GM18499 (cell line): ENCODE results near the gene DNTTIP2.
"Not testable (repeated sequence)": the region's sequence is repeated elsewhere in the genome, so short reads cannot be mapped to it uniquely, and the experiment has no call there.

Source experiments
- ATAC-seq: cut with Tn5 transposase; IDR thresholded peaks from one replicate; pipeline ENCODE4 v1.9.1; 2021; ENCODE audit warnings: moderate number of reproducible peaks; ENCODE audit not compliant: insufficient read depth, unreplicated experiment

The DNTTIP2 gene, protein sequence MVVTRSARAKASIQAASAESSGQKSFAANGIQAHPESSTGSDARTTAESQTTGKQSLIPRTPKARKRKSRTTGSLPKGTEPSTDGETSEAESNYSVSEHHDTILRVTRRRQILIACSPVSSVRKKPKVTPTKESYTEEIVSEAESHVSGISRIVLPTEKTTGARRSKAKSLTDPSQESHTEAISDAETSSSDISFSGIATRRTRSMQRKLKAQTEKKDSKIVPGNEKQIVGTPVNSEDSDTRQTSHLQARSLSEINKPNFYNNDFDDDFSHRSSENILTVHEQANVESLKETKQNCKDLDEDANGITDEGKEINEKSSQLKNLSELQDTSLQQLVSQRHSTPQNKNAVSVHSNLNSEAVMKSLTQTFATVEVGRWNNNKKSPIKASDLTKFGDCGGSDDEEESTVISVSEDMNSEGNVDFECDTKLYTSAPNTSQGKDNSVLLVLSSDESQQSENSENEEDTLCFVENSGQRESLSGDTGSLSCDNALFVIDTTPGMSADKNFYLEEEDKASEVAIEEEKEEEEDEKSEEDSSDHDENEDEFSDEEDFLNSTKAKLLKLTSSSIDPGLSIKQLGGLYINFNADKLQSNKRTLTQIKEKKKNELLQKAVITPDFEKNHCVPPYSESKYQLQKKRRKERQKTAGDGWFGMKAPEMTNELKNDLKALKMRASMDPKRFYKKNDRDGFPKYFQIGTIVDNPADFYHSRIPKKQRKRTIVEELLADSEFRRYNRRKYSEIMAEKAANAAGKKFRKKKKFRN

DNA sequence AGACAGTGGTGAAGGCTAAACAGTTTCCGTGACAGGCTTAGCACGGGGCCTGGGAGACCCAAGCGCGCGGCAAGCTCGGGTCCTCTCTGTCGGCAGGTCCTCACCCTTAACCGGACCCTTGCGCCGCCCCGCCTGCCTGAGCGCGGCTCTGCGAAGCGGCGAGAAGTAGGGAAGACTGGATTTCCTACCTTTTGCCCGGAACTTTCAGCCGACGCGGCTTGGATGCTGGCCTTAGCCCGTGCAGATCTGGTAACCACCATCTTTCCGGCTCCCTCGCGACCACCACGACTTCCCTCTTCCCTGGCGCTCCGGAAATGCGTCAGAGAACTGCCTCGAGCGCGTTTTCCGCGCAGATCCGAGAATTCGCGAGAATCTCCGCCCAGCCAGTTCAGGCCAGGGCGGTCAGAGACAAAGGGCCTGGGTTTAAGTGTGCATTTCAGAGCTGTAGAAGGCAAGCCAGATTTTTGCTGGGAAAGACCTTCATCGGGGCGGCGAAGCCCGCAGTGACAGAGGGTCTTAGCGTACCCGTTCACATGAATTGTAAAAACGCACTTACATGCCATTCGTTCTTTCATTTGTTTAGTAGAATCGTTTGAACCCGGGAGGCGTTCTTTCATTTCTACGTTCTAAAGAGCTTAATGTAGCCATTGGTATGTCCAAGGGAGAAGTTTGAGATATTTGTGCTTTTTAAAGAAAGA, at the start of gene DNTTIP2:
TSS of gene DNTTIP2 (minus strand) at position 318 of the 698 bp plus-strand sequence. CDS start at position 260, 58 bp downstream.
- peak; percentile 81 for ATAC-seq

DNA sequence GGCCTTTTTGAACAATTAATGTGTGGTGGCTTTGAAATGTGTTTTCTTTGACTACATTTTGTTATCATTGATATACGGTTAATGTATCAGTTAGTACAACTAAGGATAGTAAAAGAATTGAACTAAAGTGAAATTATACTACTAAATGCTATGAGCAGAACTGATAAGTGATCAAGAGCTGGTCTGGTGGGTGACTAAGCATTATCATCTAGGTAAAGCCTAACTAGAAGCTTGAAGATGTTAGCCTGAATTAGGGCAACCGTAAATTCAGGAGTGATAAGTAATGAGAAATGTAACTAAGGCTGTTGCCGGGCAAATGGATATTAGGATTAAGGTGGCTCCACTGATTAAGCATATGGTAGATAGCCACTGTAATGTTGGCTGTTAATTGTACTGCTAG, 46.2 kb upstream of the DNTTIP2 start:
- no peak for ATAC-seq

DNA sequence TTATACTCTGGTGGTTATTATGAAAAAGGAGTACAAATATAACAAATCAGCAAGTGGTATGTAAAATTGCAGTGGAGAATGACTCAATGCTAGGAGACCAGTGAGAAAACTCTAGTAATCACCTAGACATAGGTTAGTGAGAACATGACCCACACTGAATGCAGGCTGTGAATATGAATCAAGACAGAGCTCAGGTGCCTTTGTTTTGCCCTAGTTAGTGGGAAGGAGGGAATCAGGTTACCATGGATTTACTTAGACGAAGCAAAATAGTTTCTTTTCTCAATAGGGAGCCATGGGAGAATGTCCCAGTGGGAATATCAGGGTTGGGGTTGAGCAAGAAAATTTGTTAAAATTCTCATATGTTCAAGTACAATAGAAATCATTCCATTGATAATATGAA, 40.8 kb upstream of the DNTTIP2 start:
- no peak for ATAC-seq

DNA sequence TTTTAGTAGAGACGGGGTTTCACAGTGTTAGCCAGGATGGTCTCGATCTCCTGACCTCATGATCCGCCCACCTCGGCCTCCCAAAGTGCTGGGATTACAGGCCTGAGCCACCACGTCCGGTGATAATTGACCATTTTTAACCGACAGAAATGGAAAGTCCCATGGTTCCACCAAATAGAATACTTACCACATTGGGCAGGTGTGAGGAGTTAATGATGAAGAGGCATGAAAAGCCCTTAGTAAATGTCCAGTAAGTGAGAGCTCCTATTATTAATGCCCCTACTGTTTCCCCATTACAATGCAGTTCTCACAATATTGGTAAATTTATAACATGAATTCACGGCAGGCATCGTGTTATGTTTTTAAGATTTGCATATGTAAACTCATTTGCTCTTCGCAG, 38.3 kb upstream of the DNTTIP2 start:
- ATAC-seq = no peak

DNA sequence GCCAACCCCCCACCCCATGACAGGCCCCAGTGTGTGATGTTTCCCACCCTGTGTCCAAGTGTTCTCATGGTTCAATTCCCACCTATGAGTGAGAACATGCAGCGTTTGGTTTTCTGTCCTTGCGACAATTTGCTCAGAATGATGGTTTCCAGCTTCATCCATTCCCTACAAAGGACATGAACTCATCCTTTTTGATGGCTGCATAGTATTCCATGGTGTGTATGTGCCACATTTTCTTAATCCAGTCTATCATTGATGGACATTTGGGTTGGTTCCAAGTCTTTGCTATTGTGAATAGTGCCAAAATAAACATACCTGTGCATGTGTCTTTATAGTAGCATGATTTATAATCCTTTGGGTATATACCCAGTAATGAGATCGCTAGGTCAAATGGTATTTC, 31.9 kb upstream of the DNTTIP2 start:
- ATAC-seq = not testable (repeated sequence)

DNA sequence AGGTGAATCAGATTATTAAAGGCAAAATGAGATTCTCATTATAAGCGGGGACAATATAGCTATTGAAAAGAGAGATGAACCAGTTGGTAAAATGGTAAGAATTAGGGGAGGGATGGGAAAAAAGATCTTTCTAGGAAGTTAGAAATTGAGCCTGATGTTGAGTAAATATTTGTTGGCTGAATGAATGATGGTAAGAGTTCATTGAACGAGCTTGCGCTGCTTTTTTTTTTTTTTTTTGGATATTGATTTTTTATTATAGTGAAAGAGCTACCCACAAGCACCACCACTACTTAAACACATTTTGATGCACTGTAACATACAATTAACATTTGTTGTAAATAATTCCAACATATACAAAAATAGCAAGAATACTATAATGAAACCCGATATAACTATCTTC, 31.3 kb upstream of the DNTTIP2 start:
- no peak for ATAC-seq

DNA sequence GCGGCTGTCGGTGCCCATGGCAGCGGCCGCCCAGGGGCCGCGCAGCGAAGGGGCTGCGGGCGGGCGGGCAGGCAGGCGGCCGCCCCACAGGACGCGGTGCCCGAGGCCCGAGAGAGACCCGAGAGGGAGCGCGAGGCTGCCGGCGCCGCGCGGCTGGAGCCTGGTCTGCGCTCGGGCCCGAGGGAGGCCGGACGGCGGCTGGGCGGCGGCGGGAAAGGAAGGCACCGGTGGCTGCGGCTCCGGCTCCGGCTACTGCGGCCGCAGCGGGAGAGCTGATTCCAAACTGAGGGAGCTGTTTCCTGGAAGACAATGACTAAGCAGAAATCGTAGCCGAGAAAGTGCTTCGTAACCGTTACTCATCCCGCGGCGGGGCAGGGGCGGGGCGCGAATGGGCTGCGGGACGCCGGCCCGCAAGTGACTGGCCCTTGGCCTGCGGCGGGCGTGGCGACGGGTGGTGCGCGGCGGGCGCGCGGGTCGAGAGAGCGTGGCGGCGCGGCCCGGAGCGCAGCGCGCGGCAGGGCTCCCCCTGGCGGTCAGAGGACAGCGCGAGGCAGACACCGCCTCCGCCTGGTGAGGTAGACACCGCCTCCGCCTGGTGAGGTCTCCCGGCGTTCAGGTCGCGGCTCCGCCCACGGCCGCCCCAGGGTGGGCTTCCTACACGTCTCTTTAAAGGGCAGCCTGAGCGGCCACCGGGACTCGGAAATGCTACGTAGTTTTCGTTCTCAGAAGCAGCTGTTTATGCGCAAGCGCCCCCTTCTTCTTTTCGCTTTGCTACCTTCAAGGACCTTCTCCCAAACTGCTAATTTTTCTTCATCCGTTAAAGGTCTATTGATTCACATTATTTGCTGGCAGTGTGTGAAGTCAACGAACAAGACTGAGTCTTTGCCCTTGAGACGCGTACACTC, 30.4 kb upstream of the DNTTIP2 start, which contains the start of gene GCLM:
TSS of gene GCLM (minus strand) at position 285 of the 905 bp plus-strand sequence. CDS start at position 18, 267 bp downstream.
- ATAC-seq = peak; percentile 89

DNA sequence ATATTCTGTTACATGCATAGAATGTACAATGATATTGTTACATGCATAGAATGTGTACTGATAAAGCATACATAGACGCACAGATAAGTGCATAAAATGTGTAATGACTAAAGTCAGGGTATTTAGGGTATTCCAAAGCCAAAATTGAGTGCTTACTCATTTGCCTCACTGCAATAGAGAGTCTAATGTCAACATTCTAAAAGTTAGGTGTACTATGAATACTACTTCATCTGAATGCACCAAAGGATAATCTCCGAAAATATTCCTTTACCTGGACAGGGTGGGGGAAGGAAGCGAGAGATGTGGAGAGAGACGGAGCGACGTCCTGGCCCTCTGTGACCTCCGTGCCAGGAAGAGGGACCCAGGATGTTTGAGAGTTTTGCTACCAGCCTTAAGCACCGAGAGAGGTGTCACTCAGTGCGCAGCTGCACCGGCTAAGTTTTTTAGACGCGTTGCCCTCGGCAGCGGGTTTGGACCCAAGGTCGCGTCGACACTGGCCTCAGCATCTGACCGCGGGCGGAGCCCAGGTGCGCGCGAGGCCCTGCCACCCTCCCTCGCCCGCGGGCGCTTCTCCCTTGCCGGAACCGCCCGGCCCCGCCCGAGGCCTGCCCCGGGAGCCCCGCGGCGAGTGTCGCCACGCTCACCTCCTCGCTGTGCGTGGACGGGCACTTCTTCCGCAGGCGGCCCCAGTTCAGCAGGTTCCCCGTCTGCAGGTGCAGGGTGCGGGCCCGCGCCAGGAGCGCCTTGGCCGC, 29.6 kb upstream of the DNTTIP2 start:
- ATAC-seq = peak; percentile 27

DNA sequence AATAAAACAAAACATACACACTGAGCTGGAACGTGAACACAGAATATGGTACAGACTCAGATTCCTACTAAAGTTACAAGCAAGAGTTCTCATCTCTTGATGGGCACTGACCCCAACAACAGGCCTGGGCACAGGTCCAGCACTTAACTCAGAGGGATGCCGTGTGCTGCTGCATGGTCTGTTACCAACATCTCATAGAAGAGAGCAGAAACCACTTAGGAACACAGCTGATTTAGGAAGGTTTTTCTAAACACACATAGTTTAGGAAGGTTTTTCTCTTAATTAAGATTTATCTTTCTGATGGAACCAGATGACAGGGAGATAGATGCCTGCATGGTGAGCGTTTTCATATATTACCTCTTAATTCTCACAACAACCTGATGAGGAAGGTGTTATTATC, 28.7 kb upstream of the DNTTIP2 start:
- ATAC-seq = no peak

DNA sequence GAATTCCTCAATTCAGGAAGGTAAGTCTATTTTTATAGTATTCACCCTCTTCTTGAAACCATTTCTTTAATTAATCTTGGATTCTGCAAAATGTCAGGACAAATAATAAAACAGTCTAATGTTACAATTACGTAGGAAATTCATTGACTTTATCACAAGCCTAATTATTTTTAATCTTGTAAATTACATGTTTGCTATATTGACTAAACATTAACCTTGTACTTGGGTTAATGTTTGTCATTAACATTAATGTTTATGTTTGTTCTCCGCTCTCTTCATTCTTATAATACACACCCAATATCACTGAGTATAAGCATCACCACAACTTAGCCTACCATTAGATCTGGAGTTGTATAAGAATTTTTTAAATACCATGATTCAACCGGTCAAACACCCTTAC, 27.5 kb upstream of the DNTTIP2 start:
- ATAC-seq = no peak

DNA sequence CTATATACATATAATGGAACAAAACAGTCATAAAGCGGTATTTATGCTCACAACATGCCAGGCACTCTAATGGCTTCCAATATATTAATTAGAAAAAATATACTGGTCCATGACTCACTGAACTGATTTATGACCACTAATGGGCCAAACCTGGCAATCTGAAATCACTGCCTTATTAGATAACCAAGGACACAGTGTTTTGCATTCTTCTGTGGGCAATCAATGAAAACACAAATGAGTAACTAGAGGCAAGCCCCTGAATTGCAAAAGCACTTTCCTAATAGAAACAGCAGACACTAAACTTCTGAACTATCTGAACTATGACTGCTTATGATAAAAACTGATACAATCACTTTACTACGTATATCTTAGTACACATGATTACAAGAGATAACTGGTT, 26.7 kb upstream of the DNTTIP2 start:
- no peak for ATAC-seq

DNA sequence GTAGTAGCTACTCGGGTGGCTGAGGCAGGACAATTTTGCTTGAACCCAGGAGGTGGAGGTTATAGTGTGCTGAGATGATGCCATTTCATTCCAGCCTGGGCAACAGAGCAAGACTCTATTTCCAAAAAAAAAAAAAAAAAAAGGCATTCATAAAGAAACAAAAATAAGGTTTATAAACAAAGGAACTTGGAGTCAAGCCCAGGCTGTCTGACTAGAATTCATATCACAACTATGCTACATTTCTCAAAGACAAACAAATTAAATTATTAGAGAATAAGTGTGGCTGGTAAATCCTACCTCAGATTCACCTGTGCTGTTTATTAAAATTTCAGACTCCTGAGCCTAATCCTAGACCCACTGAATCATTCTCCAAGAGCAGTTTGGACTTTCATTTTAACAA, 26.0 kb upstream of the DNTTIP2 start:
- no peak for ATAC-seq

DNA sequence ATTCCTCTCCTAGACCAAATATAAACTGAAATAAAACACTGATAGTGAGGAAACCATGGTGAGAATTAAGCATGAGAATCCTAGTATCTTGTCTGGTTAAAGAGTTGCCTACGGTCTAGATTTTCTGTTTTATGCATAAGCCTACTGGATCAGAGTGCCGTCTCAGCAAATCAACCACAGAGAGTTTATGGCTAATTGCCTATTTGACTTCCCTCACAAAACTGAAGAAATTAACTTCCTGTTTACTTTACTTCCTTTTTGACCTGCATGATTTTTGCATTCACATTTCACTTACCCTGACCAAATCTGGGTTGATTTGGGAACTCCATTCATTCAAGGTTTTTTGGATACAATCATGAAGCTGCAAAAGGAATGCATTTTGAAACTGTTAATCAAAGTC, 25.2 kb upstream of the DNTTIP2 start:
- no peak for ATAC-seq

DNA sequence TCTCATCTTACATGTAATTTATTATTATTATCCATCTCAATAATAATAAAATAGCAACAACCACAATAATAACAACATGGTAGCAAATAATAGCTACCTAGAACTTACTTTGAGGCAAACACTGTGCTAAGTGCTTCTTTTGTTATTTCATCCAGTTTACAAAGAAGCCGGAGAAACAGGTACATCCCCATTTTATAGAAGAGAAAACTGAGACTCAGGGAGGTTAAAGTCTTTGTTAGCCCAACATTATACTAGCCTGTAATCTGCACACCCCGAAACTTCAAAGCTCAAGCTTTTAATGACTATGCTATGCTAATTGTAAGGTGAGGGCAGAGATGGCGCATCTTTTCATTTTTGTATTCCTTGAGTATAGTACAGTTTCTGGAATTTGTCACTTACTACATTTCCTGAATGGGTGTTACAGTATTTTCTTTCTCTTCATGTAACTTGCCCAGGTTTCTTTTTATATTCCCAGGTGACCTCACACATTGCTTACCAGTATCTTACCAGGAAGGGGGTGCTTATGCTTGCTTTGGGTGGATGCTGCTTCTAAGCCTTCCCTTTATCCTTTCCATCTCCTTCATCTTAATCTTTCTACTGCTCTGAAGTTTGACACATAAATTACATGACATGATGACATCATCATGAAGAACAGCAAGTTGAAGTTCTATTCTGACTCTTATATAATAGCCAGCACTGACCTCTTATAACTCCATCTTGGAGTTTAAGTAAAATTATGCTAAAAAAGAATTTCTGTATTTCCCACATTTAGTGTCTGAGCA, 21.9 kb upstream of the DNTTIP2 start:
- no peak for ATAC-seq

DNA sequence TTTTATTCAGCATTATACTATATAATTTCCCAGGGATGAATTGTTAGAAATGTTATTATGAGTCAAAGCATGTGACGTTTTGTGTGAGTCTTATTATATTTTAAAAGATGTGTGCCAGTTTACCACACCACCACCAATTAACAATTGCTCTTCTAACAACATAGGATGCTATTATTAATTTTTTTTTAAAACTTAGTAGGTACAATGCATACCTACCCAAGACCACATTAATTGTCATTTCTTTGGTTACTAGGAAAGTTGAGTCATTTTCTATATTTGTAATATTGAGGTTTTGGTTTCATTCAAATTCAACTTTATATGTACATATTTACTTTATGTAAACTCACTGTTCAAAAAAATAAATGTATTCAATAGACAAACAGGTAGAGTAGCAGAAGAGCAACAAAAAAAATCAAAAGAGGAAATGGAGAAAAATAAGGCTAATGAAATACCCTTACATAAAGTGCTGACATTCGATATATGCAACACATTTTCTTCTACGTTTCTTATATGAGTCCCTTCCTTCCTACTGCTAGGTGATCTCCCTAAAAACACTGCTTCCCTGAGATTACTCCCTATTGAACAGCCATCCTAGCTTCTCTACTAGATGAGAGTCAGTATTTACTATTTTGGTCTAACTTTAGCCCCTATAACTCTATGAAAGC, 20.7 kb upstream of the DNTTIP2 start:
- no peak for ATAC-seq

DNA sequence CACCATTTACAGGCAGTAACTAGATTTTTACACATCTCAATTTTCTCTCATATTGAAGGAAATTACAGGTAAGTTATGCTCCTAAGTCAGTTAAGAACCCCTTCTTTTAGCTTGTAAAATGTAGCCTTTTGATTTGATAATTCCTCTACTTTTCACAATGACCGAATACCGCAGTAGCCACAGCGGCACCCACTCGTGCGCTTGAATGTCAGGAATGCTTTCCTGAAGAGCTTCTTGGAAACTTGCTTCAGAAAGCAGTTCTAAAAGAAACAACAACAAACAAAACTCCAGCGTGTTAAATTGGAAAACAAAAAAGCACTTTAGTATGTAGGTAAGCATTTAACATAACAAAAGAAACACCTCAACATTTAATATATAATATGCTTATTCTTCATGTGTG, 9.9 kb upstream of the DNTTIP2 start:
- no peak for ATAC-seq

DNA sequence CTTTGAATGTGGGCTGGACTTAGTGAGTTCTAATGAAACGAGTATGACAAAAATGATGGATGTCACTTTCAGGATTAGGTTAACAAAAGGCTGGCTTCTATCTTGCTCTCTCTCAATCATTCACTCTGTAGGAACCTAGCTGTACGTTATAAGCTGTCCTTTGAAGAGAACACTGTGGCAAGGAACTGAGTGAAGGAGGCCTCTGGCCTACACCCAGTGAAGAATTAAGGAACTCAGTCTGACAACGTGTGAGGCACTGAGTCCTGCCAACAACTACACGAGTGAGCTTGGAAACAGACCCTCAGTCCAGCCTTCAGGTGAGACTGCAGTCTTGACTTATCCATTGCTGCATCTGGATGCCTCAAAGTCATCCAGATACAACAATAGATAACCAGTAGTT, 3.3 kb upstream of the DNTTIP2 start:
- ATAC-seq = no peak

DNA sequence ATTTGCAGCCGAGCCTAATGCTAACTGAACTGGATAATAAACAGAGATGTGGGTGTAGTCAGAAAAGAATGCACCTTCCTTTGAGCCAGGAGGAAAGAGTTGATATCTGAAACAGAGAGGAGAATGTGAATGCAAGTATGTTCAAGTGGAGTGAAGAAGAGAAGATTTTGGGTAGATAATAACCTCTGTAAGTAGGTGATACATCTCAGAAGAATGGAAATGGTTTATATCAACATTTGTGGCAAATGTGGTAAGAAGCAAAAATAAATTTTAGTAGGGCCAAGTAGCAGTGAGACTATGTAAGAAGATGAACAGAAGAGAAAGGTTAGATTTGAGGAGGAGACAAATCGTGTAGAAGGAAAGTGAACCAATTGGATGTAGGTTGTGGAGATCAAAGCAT, 1.7 kb upstream of the DNTTIP2 start:
- ATAC-seq = no peak
